OCI-LY3 (cell line): ENCODE data around the gene NSL1.

Source experiments
- H2AFZ ChIP-seq: fragments of 200-600, 300-600 bp; shearing (Covaris generic); 2 replicates; pipeline ENCODE4 v1.6.0; 2014; ENCODE audit warnings: antibody characterized with exemption, low read depth, low read length
- H3K27ac ChIP-seq: fragments of 200-600, 300-600 bp; sonication (generic); 2 replicates; pipeline ENCODE4 v1.5.1; 2014; ENCODE audit warnings: mild to moderate bottlenecking, low read length, moderate library complexity, mixed read lengths
- H3K27me3 ChIP-seq: fragments of 200-600, 300-600 bp; sonication (generic); 2 replicates; pipeline ENCODE4 v1.6.1; 2014; ENCODE audit warnings: low read depth, low read length, mixed read lengths
- H3K36me3 ChIP-seq: fragments of 200-600, 300-600 bp; sonication (generic); replicated peaks from 2 replicates; pipeline ENCODE3; 2014; ENCODE audit warnings: low read depth, low read length, mixed read lengths
- H3K4me1 ChIP-seq: fragments of 300-600, 200-600 bp; sonication (generic); 2 replicates; pipeline ENCODE4 v1.6.1; 2014; ENCODE audit warnings: low read length, mixed read lengths
- H3K4me2 ChIP-seq: fragments of 200-600, 300-600 bp; sonication (generic); 2 replicates; pipeline ENCODE4 v1.6.1; 2014; ENCODE audit warnings: low read length, mixed read lengths
- H3K4me3 ChIP-seq: fragments of 300-600, 200-600 bp; sonication (generic); 2 replicates; pipeline ENCODE4 v1.5.1; 2014; ENCODE audit warnings: antibody characterized with exemption, mild to moderate bottlenecking, low read length, moderate library complexity
- H3K79me2 ChIP-seq: fragments of 300-600, 200-600 bp; shearing (Covaris generic); 2 replicates; pipeline ENCODE4 v1.6.1; 2014; ENCODE audit warnings: mild to moderate bottlenecking, low read length, mixed read lengths
- H3K9ac ChIP-seq: fragments of 300-600, 200-600 bp; shearing (Covaris generic); 2 replicates; pipeline ENCODE4 v1.6.0; 2014; ENCODE audit warnings: mild to moderate bottlenecking, low read length, moderate library complexity
- H3K9me3 ChIP-seq: fragments of 200-600, 300-600 bp; shearing (Covaris generic); 2 replicates; pipeline ENCODE4 v1.6.1; 2014; ENCODE audit warnings: low read length, mixed read lengths; ENCODE audit not compliant: insufficient read depth
- H4K20me1 ChIP-seq: fragments of 200-600, 300-600 bp; sonication (generic); 2 replicates; pipeline ENCODE4 v1.6.1; 2016; ENCODE audit warnings: low read length, mixed read lengths; ENCODE audit not compliant: insufficient read depth
- CTCF ChIP-seq: fragments of 200-600, 300-600 bp; sonication (generic); IDR thresholded peaks from 2 replicates; pipeline ENCODE4 v1.5.1; 2014; ENCODE audit warnings: antibody characterized with exemption, low read length, low read depth
- EZH2phosphoT487 ChIP-seq: fragments of 200-600 bp; shearing (Covaris generic); IDR thresholded peaks from 2 replicates; pipeline ENCODE4 v1.6.1; 2018; ENCODE audit warnings: antibody characterized with exemption, mixed run types, low read depth

Gene NSL1

DNA sequence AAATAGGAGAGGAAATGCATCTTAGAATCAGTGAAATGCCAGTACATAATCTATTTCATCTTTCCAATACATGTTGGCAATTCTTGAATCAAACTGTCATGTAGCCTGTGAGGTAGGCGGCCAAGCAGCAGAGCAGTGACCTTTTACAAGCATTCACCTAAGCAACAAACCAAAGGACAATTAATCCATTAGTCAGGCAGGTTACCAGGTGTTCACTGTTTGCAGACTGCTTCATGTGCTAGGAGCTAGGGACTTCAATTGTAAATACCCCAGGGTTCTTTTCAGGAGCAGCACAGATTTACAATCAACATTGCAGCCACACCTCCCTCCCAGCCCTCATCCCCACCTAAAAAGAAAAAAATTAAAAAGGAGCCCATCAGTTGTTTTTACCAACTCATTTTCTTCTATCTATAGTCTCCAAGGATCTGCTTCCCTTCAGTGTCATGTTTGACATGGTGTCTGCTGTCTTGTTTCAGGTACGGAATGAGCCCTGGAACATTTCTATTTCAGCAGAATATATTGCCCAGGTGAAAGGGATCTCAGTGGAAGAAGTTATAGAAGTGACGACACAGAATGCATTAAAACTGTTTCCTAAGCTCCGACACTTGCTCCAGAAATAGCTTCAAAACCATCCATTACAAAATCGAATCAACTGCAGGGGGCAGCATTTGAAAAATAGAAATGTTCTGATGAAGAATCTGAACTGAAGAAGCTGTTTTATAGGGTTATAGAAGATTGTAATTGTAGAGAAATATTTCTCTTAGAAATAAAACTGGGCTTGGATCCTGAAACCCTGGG lies 23.2 kb upstream of the NSL1 start:
- peaks cover 4% of the 10 kb centered on the region for H3K36me3 ChIP-seq
- no peak overlapping the region for H3K4me2 ChIP-seq
- H3K4me3 ChIP-seq: no peak overlapping the region
- H3K9ac ChIP-seq: no peak overlapping the region
- TF ChIP-seq EZH2phosphoT487: no peak
- peak; percentile 86 for TF ChIP-seq CTCF
- H3K9me3 ChIP-seq: no peaks in the 10 kb centered on the region
- no peaks in the 10 kb centered on the region for H3K27me3 ChIP-seq
- H3K27ac ChIP-seq: no peak overlapping the region
- H2AFZ ChIP-seq: no peak overlapping the region
- H3K79me2 ChIP-seq: no peaks in the 10 kb centered on the region
- peaks cover 12% of the 10 kb centered on the region for H3K4me1 ChIP-seq
- no peaks in the 10 kb centered on the region for H4K20me1 ChIP-seq

- no peak overlapping the region for H3K9ac ChIP-seq
- no peaks in the 10 kb centered on the region for H3K9me3 ChIP-seq
- no peak overlapping the region for H2AFZ ChIP-seq
- peaks cover 42% of the 10 kb centered on the region for H3K36me3 ChIP-seq
- no peaks in the 10 kb centered on the region for H3K27me3 ChIP-seq
- H4K20me1 ChIP-seq: no peaks in the 10 kb centered on the region
- H3K27ac ChIP-seq: no peak overlapping the region
- no peak overlapping the region for H3K4me3 ChIP-seq
- no peak for TF ChIP-seq EZH2phosphoT487
- TF ChIP-seq CTCF: no peak
- H3K79me2 ChIP-seq: no peaks in the 10 kb centered on the region
- no peak overlapping the region for H3K4me2 ChIP-seq
- 0 out of 2 replicates have a peak, but pooled peaks cover 4% of the 10 kb centered on the region for H3K4me1 ChIP-seq
These were observed 14.2 kb upstream of the NSL1 start for GRCh38 chr1:212805767-212806166.

DNA sequence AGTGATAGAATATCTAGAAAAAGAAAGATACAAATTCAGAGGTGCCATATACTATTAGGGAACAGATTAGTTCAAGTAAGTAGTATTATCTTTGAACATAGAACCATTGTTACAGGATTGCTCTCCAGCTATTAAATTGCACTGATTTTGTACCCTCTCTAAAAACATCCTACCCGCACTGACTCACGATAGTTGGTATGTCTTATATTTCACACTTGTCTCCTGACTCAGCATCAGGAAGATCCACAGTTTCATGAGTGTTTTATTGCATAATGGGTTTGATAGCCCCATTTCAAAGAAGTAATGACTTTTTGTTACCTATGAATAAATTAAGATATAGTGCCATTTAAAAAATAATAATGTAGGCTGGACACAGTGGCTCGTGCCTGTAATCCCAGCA lies 6.1 kb upstream of the NSL1 start:
- Histone ChIP-seq H3K36me3 (peaks cover 61% of the 10 kb centered on the region), H3K27me3 (no peaks in the 10 kb centered on the region), H3K9ac (no peak overlapping the region), H2AFZ (no peak overlapping the region), H3K4me2 (no peak overlapping the region), H3K79me2 (peaks cover 11% of the 10 kb centered on the region), H3K4me3 (no peak overlapping the region), H3K4me1 (peaks cover 47% of the 10 kb centered on the region), H4K20me1 (no peaks in the 10 kb centered on the region), H3K9me3 (peaks cover 4% of the 10 kb centered on the region; the same call in 1 of the 2 replicates), H3K27ac (no peak overlapping the region)
- TF ChIP-seq CTCF (no peak), EZH2phosphoT487 (no peak)

DNA sequence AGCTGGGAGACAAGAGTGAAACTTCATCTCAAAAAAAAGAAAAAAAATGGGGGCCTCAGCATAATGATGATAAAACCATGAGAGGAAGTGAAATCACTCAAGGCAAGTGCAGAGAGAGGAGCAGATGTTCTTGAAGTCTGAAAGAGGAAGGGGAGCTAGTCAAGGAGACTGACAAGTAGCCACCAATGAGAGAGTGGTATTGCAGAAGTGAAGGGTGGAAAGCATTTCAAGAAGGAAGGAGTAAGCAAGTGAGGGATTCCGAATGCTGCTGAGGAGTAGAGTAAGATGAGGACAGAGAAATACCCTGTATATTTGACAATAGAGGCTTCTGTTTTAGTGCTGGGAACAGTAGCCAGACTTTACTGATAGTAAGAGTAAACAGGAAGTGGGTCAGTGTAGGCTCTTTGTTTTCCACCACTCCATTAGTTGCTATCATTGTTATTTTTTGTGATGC lies 3.0 kb upstream of the NSL1 start:
- no peak for TF ChIP-seq EZH2phosphoT487
- no peak for TF ChIP-seq CTCF
- Histone ChIP-seq H2AFZ (no peak overlapping the region; the same call in 1 of the 2 replicates), H3K27ac (peak overlapping the region; percentile 96), H3K9ac (peak overlapping the region; percentile 54; the same call in 1 of the 2 replicates), H3K4me3 (peak overlapping the region; percentile 49), H3K27me3 (no peaks in the 10 kb centered on the region), H4K20me1 (no peaks in the 10 kb centered on the region), H3K36me3 (peaks cover 42% of the 10 kb centered on the region), H3K79me2 (peaks cover 32% of the 10 kb centered on the region), H3K4me1 (peaks cover 53% of the 10 kb centered on the region), H3K9me3 (peaks cover 4% of the 10 kb centered on the region; the same call in 1 of the 2 replicates), H3K4me2 (peak overlapping the region; percentile 51)
